Kidney (tissue), 14 donors: ENCODE measurements around the gene RAD51C. TPM values are rescaled to one million over a fixed set of nuclear protein-coding genes. Genes with fewer than 3 reads are reported as not detected.

Experiments
- DNase-seq, 5 donors: peaks; one replicate each; pipeline ENCODE4 v3.0.0-alpha.2; 2013 to 2020
- FAIRE-seq: peaks from 2 replicates; lab custom pipeline; 2012; peaks lifted over from hg19 to GRCh38; lab: Jason Lieb, UNC
- H3K27ac ChIP-seq, 2 donors: one replicate each; pipeline ENCODE4 v1.7.0; 2013; ENCODE audit warnings: low read depth in 2 of 2, low read length in 2 of 2, inconsistent platforms in 1 of 2
- H3K27me3 ChIP-seq: one replicate; pipeline ENCODE4 v1.7.1; 2013; ENCODE audit warnings: low read length, inconsistent platforms; ENCODE audit not compliant: control insufficient read depth, insufficient read depth
- H3K36me3 ChIP-seq, 3 donors: one replicate each; pipeline versions ENCODE4 v1.7.0 to v1.7.1; 2013; ENCODE audit warnings: low read length in 3 of 3, control low read depth in 1 of 3, inconsistent platforms in 1 of 3; ENCODE audit not compliant: insufficient read depth in 3 of 3, control insufficient read depth in 2 of 3
- H3K4me1 ChIP-seq, 3 donors: one replicate each; pipeline versions ENCODE4 v1.7.0 to v1.7.1; 2013; ENCODE audit warnings: low read length in 3 of 3, inconsistent platforms in 1 of 3, low read depth in 1 of 3; ENCODE audit not compliant: control insufficient read depth in 2 of 3, insufficient read depth in 2 of 3
- H3K4me3 ChIP-seq, 3 donors: one replicate each; pipeline versions ENCODE4 v1.7.0 to v1.8.1; 2013; ENCODE audit warnings: low read length in 3 of 3, control low read depth in 1 of 3, inconsistent platforms in 1 of 3
- H3K9ac ChIP-seq, 3 donors: one replicate each; pipeline versions ENCODE4 v1.7.0 to v1.7.1; 2013; ENCODE audit warnings: low read length in 3 of 3, control low read depth in 1 of 3, inconsistent platforms in 1 of 3
- H3K9me3 ChIP-seq, 3 donors: one replicate each; pipeline versions ENCODE4 v1.7.0 to v1.7.1; 2013; ENCODE audit warnings: low read length in 3 of 3, control low read depth in 1 of 3, inconsistent platforms in 1 of 3; ENCODE audit not compliant: control insufficient read depth in 2 of 3, insufficient read depth in 1 of 3
- CTCF ChIP-seq: IDR thresholded peaks from 3 replicates; pipeline ENCODE4 v1.5.1; 2012; ENCODE audit warnings: mild to moderate bottlenecking, moderate library complexity, borderline replicate concordance; ENCODE audit not compliant: insufficient read depth; ENCODE audit errors: extremely low read depth
- intact Hi-C: fragments of 100-400 bp; cut with DNase I; formaldehyde crosslinking; loops from one replicate; pipeline ENCODE4 v1.11.1; 2022
- polyA plus RNA-seq: library from polyadenylated mRNA; stranded (reverse); fragments of 350-450 nt; fragmentation: Illumina TruSeq; extraction: RNeasy Lipid Tissue Mini Kit (QIAGEN cat#74804); gene quantifications from one replicate; pipeline ENCODE4 v1.2.3, GENCODE V29; 2014; ENCODE audit warnings: low read depth, low replicate concordance; ENCODE audit not compliant: insufficient read depth
- total RNA-seq: library from RNA; stranded (reverse); fragmentation: NEBNext Ultra II Directional; extraction: Animal tissue kit (Norgen Biotek cat#: 25700); gene quantifications from one replicate; pipeline ENCODE4 v1.2.1, GENCODE V29; 2021
- donor health status: control.
- donor health status: control.
- donor health status: control.
- donor health status: control.
- donor health status: control.
- donor health status: DM: yes; HTN: yes; CAD: no.
- donor health status: Normal renal cell carcinoma (clear cell type).

RAD51C gene
- total and polyA plus RNA-seq, 2 donors from 2014 or later = 20.2 to 29.3 TPM

GRCh38 chr17:58756246-58757161 is 64.1 kb downstream of the RAD51C start:
- H3K9ac ChIP-seq = peak overlapping the region in 1 of 3 donors; percentile 15
- no peaks in the 10 kb centered on the region for H3K36me3 ChIP-seq
- TF ChIP-seq CTCF = no peak
- no peak for FAIRE-seq
- H3K4me3 ChIP-seq = peak overlapping the region; percentile 18 to 53 (median 51)
- intact Hi-C loops = no loop called here
- H3K4me1 ChIP-seq = peaks cover 0 to 4% (median 0%) of the 10 kb centered on the region in 3 donors
- H3K27ac ChIP-seq = no peak overlapping the region
- no peaks in the 10 kb centered on the region for H3K27me3 ChIP-seq
- DNase-seq = peak in 4 of 5 donors; percentile 42 to 60 (median 48)
- no peaks in the 10 kb centered on the region for H3K9me3 ChIP-seq

DNA sequence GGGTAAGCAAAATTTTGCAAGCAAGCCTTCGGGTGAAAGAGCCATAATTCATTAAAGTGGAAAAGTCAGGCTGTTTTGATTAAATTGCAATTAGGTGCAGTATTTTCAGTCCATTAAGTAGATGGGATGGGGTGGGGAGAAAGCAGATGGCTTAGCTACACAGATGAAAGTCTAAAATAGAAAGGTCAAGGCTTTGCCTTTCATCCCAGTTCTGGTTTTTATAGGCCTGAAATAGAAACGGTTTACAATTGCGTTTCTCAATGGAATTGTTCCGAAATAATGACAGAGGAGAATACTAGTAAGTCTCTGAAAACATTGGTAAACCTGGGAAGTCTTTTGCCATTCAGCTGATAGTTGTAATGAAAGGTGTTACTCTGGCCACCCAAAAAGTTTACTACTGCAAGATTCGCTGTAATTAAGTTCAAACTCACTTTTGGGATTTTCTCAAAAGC is 64.8 kb downstream of the RAD51C start:
- H3K9ac ChIP-seq = no peak overlapping the region
- DNase-seq = no peak
- no peaks in the 10 kb centered on the region for H3K36me3 ChIP-seq
- H3K4me1 ChIP-seq = peaks cover 0 to 4% (median 0%) of the 10 kb centered on the region in 3 donors
- intact Hi-C loops = no loop called here
- no peaks in the 10 kb centered on the region for H3K27me3 ChIP-seq
- H3K4me3 ChIP-seq = peak overlapping the region; percentile 18 to 53 (median 51)
- H3K27ac ChIP-seq = no peak overlapping the region
- no peak for FAIRE-seq
- TF ChIP-seq CTCF = no peak
- no peaks in the 10 kb centered on the region for H3K9me3 ChIP-seq

GRCh38 chr17:58758890-58759289 is 66.5 kb downstream of the RAD51C start:
- intact Hi-C loops = no loop called here

More at GRCh38 chr17:58758890-58759289, 66.5 kb downstream of the RAD51C start:
- peaks cover 0 to 4% (median 0%) of the 10 kb centered on the region in 3 donors for H3K4me1 ChIP-seq
- FAIRE-seq = no peak
- H3K36me3 ChIP-seq = no peaks in the 10 kb centered on the region
- H3K9ac ChIP-seq = no peak overlapping the region
- TF ChIP-seq CTCF = no peak
- H3K27ac ChIP-seq = no peak overlapping the region
- H3K27me3 ChIP-seq = no peaks in the 10 kb centered on the region
- no peaks in the 10 kb centered on the region for H3K9me3 ChIP-seq
- H3K4me3 ChIP-seq = no peak overlapping the region
- DNase-seq = no peak
